Measurements from ENCODE around the gene SNX10. TPM values are rescaled to one million over a fixed set of nuclear protein-coding genes. Genes with fewer than 3 reads are reported as not detected.

The SNX10 gene
- total and polyA plus RNA-seq, 8 donors, result 0.58 to 55.0 (median 3.0) TPM; not detected in 2

DNA sequence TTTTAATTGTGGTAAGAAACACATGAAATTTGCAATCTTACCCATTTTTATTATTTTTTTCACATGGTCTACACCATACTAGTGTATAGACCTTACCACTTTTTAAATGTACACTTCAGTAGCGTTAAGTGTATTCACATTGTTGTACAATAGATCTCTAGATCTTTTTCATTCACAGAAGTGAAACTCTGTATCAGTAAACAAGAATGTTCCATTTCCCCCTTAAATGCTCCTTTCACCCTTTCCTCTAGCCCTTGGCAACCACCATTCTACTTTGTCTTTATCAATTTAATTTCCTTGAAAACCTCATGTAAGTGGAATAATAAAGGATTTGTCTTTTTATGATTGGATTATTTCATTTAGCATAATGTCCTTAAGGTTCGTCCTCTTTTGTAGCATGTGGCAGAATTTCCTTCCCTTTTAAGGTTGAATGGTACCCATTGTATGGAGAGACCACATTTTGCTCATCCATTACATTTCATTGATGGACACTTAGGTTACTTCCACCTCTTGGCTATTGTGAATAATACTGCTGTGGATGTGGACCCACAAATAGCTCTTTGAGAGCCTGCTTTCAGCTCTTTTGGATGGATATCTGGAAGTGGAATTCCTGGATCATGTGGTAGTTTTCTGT, 45.7 kb downstream of the SNX10 start:
- intact Hi-C loops (cut with DNase I; ENCODE audit: low total_unique reads), result no loop called here
- no peaks in the 10 kb centered on the region for H3K27me3 ChIP-seq
- H3K4me3 ChIP-seq, result no peak overlapping the region
- no peaks in the 10 kb centered on the region for H3K9me3 ChIP-seq
- 40 to 75% (median 53%) methylated on average over 2 of the region's 2 CpGs for WGBS, 5 donors
- no peak for TF ChIP-seq POLR2AphosphoS5 (IDR thresholded peaks at IDR 0.05)
- no peak for TF ChIP-seq EP300 (IDR thresholded peaks at IDR 0.05)
- TF ChIP-seq, protein P1, sequence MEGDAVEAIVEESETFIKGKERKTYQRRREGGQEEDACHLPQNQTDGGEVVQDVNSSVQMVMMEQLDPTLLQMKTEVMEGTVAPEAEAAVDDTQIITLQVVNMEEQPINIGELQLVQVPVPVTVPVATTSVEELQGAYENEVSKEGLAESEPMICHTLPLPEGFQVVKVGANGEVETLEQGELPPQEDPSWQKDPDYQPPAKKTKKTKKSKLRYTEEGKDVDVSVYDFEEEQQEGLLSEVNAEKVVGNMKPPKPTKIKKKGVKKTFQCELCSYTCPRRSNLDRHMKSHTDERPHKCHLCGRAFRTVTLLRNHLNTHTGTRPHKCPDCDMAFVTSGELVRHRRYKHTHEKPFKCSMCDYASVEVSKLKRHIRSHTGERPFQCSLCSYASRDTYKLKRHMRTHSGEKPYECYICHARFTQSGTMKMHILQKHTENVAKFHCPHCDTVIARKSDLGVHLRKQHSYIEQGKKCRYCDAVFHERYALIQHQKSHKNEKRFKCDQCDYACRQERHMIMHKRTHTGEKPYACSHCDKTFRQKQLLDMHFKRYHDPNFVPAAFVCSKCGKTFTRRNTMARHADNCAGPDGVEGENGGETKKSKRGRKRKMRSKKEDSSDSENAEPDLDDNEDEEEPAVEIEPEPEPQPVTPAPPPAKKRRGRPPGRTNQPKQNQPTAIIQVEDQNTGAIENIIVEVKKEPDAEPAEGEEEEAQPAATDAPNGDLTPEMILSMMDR (IDR thresholded peaks at IDR 0.05), result no peak
- no peak for TF ChIP-seq POLR2A (IDR thresholded peaks at IDR 0.05)
- H3K27ac ChIP-seq, result no peak overlapping the region
- no peak for DNase-seq
- H3K4me1 ChIP-seq, result no peaks in the 10 kb centered on the region
- no peaks in the 10 kb centered on the region for H3K36me3 ChIP-seq

DNA sequence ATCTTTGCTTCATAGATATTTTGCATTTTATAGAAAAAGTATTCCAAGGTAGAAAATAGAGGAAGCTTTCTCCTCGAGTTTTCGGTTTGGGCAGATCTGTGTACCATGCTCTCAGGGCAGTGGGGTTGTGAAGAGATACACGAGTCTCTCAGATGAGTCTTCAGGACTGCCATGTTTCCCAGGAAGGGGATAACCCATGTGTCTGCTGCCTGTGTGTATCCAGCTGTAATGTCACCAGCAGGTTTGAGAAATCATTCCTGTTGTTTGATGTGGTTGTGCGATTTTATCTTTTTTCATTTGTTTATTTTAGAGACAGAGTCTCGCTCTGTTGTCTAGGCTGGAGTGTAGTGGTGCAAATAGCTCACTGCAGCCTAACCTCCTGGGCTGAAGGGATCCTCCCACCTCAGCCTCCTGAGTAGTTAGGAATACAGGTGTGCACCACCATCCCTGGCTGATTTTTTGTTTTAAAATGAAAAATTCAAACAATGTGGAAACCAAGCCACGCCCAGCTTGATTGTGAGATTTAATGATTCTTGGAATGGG, 48.9 kb downstream of the SNX10 start:
- Histone ChIP-seq H3K27me3 (no peaks in the 10 kb centered on the region), H3K27ac (no peak overlapping the region), H3K9me3 (no peaks in the 10 kb centered on the region), H3K4me3 (no peak overlapping the region), H3K4me1 (no peaks in the 10 kb centered on the region), H3K36me3 (no peaks in the 10 kb centered on the region)
- no peak for DNase-seq
- WGBS, 5 donors, result 71 to 84% (median 83%) methylated on average over 6 of the region's 6 CpGs
- intact Hi-C loops (cut with DNase I; ENCODE audit: low total_unique reads), result no loop called here
- no peak for TF ChIP-seq EP300 (IDR thresholded peaks at IDR 0.05)

DNA sequence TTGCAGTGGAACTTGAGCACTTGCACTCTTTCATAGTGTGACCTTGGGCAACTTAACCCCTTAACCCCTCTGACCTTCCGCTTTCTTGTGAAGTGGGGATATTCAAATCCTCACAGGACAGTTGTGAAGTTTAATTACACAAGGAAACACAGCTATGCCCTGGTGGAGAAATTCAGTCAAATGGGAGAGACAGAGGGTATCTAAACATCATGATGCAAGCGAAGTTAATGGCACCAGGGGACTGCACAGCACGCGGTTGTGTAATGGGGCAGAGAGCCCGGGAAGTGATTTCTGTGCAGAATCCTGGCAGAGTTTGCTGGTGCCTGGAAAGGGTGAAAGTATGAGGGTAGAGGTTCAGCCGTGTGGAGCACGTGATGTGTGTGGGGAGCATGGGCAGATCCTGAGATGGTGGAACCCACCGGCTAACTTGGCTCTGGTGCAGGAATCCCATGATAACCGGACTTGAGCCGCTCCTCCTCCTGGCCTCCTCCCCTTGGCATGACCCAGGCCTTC, 51.7 kb downstream of the SNX10 start:
- H3K4me1 ChIP-seq, result peaks cover 0 to 1% (median 0%) of the 10 kb centered on the region in 4 donors
- 92 to 96% (median 93%) methylated on average over 10 of the region's 10 CpGs for WGBS, 5 donors
- peaks cover 0 to 5% (median 0%) of the 10 kb centered on the region in 4 donors for H3K36me3 ChIP-seq
- H3K9me3 ChIP-seq, result no peaks in the 10 kb centered on the region
- no peak overlapping the region for H3K27ac ChIP-seq
- intact Hi-C loops (cut with DNase I; ENCODE audit: low total_unique reads), result no loop called here
- no peak for DNase-seq
- no peak overlapping the region for H3K4me3 ChIP-seq
- no peaks in the 10 kb centered on the region for H3K27me3 ChIP-seq
- TF ChIP-seq, protein P1 (IDR thresholded peaks at IDR 0.05), result no peak
- TF ChIP-seq POLR2AphosphoS5 (IDR thresholded peaks at IDR 0.05) (no peak), POLR2A (IDR thresholded peaks at IDR 0.05) (no peak), EP300 (IDR thresholded peaks at IDR 0.05) (no peak)

DNA sequence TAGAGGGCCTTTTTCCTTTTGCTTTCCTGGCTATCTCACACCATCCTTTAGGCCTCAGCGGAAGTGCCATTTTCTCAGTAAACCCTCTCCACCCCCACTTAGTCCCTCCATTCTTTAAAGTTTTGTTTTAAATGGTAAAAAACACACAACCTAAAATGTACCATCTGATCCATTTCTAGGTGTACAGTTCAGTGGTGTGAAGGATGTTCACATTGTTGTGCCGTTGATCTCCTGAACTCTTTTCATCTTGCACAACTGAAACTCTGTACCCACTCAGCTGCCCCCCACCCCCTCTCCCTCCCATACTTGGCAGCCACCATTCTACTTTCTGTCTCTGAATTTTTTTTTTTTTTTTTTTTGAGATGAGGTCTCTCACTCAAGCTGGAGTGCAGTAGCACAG, 52.2 kb downstream of the SNX10 start:
- H3K9me3 ChIP-seq, result no peaks in the 10 kb centered on the region
- no peak for DNase-seq
- no peak overlapping the region for H3K27ac ChIP-seq
- H3K36me3 ChIP-seq, result peaks cover 0 to 5% (median 0%) of the 10 kb centered on the region in 4 donors
- intact Hi-C loops (cut with DNase I; ENCODE audit: low total_unique reads), result no loop called here
- no peaks in the 10 kb centered on the region for H3K27me3 ChIP-seq
- TF ChIP-seq, protein P1 (IDR thresholded peaks at IDR 0.05), result no peak
- TF ChIP-seq POLR2A (IDR thresholded peaks at IDR 0.05), result no peak
- TF ChIP-seq POLR2AphosphoS5 (IDR thresholded peaks at IDR 0.05), result no peak
- no peak for TF ChIP-seq EP300 (IDR thresholded peaks at IDR 0.05)
- 91 to 98% (median 96%) methylated on average over 2 of the region's 2 CpGs for WGBS, 5 donors
- peaks cover 0 to 6% (median 0%) of the 10 kb centered on the region in 4 donors for H3K4me1 ChIP-seq
- no peak overlapping the region for H3K4me3 ChIP-seq

DNA sequence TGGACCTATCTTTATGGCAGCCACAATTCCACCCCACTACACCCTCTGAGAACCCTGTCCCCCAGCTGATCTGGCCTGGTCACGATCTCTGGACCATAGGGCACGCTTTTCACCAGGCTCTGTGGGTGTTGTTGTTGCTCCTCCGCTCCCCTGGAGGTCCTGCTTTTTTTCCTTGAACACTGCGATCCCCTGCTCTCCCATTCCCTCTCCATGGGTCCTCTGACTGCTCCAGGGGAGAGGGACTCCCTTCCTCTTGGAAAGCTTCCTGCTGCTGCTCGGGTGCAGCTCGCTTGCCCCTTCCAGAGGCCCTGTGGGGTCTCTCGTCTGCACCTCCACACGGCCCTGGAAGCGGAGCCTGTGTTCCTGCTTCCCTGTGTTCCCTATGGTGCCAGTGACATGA, 53.5 kb downstream of the SNX10 start:
- TF ChIP-seq POLR2AphosphoS5 (IDR thresholded peaks at IDR 0.05) (no peak), POLR2A (IDR thresholded peaks at IDR 0.05) (no peak), EP300 (IDR thresholded peaks at IDR 0.05) (no peak)
- TF ChIP-seq, protein P1 (IDR thresholded peaks at IDR 0.05), result no peak
- no peak for DNase-seq
- Histone ChIP-seq H3K4me1 (peaks cover 0 to 7% (median 0%) of the 10 kb centered on the region in 4 donors), H3K27me3 (no peaks in the 10 kb centered on the region), H3K9me3 (no peaks in the 10 kb centered on the region), H3K27ac (no peak overlapping the region), H3K4me3 (no peak overlapping the region), H3K36me3 (peaks cover 0 to 5% (median 0%) of the 10 kb centered on the region in 4 donors)
- 80 to 91% (median 88%) methylated on average over 9 of the region's 9 CpGs for WGBS, 5 donors
- intact Hi-C loops (cut with DNase I; ENCODE audit: low total_unique reads), result no loop called here
